Stimulated activated CD8-positive, alpha-beta memory T cell treated with anti-CD3 and anti-CD28 coated beads, Interleukin-4, amount 100 ng/mL, for 24 hours (primary cell): ENCODE results near the gene ERGIC1.
A peak's percentile ranks its signal among the peaks of the same experiment; 100 is the strongest.

Source experiments
- DNase-seq: peaks from one replicate; pipeline ENCODE4 v3.0.0-alpha.2; 2020; ENCODE audit warnings: low read depth

Gene ERGIC1

DNA sequence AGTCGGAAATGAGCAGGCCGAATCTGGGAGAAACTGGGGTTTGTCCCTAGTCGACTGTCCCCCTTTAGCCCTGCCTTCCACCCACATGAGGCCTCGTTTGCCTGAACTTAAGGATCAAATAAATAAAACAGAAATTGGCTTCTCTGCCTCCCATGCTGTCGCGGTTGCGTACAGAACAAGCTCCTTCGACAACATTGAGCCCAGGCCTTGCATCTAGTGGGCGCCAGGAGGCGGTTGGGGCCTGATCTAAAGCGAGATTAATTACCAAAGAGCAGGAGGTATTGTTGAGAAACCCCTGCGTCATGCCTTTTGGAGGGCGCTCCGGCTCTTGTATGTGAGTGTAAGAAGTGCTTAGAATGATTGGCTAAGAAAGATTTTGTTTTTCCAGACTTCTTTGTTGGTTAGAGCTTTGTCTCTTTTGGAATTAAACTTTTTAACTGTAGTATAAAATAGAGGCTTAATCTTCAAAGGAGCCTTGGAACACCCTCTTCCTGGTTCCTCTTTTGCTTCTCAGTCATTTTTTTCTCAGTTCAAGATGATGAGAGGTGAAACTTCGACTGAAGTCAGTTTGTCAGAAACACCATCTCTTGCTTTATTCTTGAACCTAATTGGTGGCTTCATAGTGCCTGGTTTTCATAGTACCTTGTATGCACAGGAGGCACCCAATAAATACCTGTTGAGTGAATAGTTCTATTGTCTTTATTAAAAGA is 150.3 kb downstream of the ERGIC1 start:
- peak; percentile 45 for DNase-seq

GRCh38 chr5:172985596-172985995 is 151.5 kb downstream of the ERGIC1 start:
- DNase-seq: no peak

GRCh38 chr5:172988276-172988675 is 154.2 kb downstream of the ERGIC1 start:
- DNase-seq: no peak

DNA sequence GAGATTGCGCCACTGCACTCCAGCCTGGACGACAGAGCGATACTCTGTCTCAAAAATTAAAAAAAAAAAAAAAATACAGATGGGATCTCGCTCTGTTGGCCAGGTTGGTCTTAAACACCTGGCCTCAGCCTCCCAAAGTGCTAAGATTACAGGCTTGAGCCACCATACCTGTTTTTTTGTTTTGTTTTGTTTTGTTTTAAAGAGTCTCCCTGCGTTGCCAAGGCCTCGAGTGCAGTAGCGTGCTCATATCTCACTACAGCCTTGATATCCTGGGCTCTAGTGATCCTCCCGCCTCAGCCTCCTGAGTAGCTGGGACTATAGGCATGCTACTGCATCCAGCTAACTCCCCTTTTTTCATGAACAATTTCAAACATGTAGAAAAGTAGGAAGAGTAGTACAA is 156.7 kb downstream of the ERGIC1 start:
- no peak for DNase-seq

DNA sequence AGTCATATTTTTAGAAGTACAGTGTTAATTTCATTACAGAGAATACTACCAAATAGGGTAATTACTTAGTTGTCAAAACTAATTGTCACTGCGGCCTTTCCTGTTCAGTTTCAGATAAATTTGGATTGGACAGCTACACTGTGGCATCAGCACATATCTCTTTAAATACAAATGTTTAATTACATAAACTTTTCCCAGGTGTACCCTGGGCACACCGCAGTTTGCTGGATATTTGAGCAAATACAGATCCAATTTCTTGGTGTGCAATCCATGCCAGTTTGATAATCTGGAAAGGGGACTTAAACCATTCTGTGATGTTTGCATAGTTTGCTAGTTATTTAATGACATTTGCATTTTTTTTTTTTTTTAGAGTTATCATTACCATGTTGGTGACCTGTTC is 160.4 kb downstream of the ERGIC1 start:
- no peak for DNase-seq

DNA sequence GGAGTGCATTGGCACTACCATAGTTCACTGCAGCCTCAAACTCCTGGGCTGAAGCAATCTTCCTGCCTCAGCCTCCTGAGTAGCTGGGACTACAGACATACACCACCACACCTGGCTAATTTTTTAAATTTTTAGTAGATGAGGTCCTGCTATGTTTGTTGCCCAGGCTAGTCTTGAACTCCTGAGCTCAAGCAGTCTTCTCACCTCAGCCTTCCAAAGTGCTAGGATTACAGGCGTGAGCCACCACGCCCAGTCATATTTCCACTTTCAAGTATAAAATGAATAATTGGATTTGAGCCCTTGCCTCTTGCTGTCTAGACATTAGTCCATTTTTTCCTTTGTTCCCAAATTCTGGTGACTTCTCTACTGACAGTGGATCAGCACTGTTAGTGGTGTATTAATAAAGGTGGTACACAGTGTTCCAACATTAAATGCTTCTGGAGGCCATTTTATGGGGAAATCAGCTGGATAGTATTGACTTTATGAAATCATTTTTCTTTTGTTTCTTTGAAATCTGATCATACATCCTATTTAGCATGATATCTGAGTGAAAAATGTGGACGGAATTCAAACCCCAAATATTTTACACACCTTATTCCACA is 165.4 kb downstream of the ERGIC1 start:
- DNase-seq: no peak

GRCh38 chr5:172999974-173000373 is 165.9 kb downstream of the ERGIC1 start:
- DNase-seq: no peak

GRCh38 chr5:173001229-173001841 is 167.3 kb downstream of the ERGIC1 start:
- no peak for DNase-seq
